HG03039 (cell line): ENCODE results near the gene SSH3.

Source experiments
- ATAC-seq: cut with Tn5 transposase; IDR thresholded peaks from one replicate; pipeline ENCODE4 v1.9.1; 2021; ENCODE audit warnings: mild to moderate bottlenecking, moderate library complexity; ENCODE audit not compliant: unreplicated experiment

The SSH3 gene

DNA sequence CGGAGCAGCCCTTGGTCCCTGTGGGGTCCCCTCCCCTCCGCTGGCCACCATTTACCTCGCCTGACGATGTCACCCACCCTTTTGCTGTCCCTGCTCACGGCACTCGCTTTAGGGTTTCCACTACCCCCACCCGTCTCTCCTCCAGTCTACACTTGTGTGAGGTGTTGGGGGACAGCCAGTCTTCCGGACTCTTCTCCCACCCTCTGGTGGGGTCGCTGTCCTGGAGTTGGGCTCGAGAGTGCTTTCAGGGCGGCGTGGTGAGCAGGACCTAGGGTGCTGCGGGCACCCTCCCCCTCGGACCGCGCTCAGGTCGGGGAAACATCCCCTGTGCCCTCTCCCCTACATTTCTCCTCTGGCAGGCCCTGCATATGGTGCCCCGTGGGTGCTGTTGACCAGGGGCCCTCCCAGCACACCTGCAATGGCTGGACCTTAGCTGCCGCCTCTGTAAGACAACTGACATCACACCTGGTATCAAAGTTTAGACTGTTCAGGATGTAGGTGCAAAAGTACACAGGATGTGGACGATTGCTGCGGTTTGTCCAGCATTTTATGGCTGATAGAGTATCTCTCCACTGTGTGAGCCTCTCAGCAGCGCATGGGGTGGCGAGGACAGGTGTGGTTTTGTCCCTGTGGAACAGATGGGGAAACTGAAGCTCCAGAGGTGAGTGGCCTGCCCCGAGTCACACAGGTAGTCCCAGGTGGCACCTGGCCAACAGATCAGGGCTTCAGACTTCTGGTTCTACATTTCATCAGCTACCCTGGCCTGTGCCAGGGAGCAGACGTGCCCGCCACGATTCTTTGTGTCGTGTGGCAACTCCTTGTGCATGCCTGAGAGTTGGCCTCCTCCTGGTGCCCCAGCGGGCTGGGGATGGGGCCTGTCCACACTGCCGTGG lies 35.9 kb upstream of the SSH3 start:
- ATAC-seq: no peak

DNA sequence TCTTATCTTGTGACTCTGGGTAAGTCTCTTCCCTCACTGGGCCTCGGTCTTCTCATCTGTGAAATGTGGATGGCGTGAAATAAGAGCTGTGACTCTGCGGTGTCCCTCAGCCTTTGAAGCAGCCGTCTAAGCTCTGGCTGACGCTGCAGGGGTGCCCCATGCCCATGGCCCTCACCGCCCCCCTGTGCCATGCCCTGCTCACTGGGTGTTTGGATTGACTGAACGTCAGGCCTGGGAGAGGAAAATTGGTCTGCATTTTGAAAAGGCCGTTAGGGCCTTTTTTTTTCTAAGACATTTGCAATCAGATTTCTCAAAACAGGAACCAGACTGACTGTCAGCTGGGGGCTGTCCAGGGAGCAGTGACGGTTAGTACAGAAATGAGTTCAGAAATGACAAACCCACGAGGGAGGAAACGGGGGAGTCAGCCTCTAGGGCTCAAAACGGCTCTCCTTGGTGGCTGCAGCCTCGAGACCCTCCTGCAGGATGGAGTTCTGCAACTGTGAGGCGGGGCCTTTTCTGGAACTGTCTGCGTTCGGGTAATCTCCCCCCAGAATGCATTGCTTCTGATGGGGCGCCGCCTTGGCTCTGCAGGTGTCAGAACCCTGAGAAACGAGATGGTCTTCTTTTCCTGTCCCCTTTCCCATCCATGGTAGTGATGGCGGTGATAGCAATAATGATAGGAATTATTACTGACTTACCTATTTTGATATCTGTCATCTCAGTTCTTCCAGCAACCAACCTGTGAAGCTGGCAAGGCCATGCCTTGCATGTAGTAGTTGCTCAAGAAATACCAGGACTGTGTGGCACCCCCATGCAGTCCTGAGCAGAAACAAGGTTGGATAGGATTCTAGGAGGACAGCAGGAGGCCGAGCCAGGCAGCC lies 35.0 kb upstream of the SSH3 start:
- no peak for ATAC-seq

DNA sequence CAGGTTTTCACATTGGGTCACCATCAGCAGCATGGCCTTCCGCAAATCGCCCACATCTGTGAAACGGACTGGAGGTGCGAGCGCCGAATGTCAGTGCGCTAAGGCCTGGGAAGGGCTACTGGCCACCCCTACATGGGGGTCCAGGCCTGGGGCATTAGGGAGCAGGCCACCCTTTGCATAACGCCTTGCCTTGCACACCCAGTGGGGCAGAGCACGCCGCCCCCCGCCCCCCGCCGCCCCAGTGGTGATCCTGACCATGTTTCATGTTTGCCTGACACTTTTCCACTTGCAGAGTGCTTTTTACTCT lies 34.4 kb upstream of the SSH3 start:
- ATAC-seq: no peak

DNA sequence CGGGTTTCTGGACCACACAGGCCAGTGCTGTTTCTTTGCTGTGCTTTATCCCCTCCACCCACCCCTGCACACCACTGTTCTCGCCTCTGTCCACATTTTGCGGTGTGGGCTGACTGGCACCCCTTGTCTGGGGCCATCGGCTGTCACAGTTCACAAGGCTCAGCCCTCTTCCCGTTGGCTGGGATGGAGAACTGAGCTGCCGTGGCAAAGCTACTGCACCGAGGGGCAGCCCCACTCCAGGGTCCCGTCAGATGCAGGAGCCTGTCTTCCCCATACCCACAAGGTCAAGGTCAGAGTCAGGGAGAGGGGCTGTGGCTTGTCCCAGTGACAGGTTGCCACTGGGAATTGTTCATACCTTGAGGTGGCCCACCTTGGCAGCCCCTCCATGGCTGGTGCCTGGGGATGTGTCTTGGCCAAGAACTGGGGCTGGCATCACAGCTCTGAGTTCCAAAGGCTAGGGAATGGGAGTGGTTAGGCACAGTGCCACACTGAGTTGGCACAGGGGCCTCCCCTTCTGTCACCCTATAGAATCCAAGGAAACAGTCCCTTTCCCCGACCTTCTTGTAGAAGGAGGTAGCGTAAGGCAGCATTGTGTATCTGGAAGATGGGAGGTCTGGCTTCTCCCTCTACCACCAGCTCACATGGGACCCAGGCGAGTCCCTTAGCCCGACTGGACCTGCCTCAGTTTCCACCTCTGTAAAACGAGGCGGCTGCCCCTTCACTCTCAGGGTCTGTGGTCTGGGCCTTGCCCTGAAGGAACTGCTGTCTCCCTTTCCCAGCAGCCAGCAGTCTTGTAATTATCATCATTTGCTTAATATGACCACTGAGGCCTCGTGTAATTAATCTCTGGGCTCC lies 33.7 kb upstream of the SSH3 start:
- ATAC-seq: no peak

DNA sequence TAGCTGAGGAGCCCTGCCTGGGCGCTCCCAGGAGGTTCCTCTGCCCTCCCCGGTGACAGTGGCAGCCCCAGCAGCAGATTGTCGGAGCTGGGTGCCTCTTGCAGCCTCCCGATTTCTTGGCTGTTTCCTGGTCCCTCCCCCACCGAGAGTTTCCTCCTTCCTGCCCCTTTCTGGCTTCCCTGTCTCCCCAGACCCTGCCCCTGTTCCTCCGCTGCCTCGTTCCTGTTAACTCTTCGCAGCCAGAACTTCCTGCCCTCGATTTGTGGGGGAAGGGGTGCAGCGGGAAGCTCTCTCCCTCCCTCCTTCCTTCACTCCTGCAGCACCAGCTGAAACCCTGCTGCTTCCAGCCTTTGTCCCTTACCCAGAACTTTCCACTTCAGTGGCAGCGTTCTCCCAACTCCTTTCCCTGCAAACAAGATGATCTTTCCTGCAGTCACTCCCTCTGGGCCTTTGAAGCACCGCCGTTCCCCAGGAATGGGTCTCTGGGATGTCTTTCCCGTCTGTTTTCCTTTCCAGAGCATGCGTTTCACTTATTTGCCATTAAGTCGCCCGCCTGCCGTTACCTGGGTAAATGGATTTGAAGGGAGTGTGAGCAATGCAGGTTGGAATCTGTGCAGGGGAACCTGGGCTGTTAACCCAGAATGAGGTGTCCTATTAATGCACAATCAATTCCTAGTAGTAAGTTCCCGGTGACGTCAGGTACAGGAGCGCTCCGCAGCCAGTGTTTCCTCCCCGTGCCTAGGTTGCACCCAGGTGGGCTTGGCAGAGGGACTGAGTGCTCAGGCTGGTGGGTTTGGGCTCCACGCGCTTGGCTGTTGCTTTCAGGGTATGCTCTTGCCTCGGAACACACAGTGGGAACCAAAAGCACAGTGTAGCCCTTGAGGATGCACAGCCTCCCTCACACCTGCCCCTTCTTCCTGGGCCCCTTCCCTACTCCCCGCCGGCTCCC lies 32.8 kb upstream of the SSH3 start:
- ATAC-seq: no peak

DNA sequence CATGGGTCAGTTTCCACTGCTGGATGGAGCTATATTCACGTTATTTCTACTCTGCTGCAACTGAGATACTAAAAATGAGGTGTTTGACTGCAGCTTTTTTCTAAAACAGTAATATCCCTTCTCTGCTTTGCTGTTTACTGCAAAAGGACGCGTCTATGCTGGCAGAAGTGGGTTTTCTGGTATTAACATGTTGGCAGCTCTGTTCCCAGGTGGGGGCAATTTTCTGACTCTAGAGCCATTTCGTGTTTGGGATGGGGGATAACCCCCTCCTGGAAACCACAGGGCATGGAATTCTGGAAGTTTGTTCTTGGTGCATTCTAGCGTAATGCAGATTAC lies 32.2 kb upstream of the SSH3 start:
- no peak for ATAC-seq

DNA sequence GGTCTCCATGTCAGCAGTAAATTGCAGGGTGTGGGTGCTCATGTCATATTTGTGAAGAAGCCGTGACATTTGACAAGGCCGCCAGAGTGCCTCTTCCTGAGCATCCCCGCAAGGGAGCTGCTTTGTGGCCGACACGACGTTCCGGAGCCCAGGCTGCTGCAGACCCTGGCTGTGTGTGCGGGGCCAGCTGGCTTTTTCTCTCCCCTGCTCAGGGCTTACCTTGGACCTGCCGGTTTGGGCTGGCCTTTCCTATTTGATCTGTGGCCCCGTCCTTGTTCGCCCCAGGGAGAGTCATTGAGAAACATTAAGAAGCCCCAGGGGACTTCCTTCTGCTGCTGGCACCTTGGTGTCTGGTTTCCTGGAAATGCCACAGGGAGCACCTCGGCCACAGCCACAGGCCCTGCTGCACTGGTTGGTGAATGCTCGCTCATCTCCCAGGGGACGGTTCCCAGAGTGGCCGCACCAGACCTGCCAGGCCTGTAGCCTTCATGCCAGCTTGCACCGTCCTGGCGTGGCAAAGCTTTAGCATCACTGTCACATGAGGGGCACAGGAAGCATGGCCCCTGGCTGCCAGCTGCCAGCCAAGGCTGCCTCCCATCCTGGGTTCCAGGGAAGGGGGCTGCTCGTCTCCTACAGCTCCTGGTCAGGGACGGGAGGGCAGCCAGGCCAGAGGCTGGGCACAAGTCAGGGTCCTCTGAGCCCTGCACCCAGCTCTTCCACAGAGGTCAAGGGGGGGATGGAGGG lies 31.6 kb upstream of the SSH3 start:
- ATAC-seq: no peak

DNA sequence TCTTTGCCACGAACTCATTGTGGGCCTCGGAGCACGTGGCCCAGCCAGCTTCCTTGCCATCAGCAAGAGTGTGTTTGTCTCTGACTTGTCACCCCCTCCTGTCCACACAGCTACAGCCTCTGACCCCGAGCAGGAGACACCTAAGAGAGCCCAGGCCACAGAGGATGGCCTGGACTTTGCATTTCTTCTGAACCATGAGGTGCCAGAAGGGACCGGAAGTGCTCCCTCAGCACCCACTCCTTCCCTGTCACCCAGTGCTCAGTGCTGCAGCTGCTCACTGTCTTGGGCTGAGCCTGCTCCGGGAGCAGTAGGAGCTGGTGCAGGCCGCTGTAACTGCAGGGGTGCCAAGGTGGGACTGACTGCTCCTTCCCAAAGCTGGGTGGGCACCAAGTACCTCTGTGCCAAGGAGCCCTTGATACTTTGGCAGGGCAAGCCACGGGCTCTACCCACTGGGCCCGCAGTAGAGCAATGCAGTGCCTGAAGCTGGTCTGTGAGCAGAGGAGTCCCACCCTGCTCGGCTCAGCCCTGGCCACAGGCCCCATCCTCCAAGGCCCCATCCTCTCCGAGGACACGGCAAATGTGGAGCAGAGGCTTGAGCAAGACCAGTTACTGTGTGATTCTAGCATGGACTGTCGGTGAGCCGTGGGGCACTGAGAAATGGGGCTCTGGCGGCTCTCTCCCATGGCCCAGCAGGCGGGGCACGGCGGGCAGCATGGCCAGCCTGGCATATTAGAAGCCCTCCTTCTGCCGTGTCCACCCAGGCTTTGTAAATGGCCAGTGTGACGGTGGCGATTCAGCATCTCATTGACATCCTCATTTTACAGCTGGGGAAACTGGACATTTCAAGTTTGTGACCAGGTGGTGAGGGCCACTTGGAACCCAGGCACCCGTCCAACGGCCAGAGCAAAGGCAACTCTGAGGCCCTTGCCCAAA lies 30.7 kb upstream of the SSH3 start:
- ATAC-seq: no peak

DNA sequence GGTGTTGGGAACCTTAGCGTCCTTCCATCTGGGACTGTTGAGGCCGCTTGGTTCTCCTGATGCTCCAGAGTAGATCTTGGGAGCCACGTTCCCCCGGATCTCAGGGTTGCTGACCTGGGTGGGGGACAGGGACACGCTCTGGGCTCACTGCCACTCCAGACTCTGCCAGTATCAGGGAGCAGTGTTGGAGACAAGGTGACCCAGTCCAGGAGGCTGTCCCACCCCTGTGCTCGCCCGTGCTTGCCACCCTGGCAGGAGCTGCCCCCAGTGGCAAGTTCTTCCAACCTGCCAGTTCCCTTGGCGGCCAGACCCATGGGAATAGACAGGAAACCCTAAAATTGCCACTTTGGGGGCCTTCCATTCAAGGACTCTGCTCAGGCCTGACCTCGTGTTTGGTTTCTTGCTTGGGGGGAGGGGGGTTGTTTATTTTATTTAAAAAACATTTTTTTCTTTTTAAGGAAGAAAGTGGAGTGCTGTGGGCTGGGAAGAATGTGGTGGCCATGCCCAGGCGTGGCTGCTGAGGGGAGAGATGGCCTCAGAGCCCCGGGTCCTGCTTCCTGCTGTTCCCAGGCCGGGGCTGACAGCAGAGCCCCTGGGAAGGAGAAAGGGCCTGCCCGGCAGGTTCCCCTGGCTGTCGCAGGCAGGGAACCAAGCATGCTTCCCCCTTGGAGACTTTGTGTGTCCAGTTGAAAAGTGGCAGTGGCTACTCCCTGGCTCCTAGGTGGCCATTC lies 29.9 kb upstream of the SSH3 start:
- no peak for ATAC-seq

DNA sequence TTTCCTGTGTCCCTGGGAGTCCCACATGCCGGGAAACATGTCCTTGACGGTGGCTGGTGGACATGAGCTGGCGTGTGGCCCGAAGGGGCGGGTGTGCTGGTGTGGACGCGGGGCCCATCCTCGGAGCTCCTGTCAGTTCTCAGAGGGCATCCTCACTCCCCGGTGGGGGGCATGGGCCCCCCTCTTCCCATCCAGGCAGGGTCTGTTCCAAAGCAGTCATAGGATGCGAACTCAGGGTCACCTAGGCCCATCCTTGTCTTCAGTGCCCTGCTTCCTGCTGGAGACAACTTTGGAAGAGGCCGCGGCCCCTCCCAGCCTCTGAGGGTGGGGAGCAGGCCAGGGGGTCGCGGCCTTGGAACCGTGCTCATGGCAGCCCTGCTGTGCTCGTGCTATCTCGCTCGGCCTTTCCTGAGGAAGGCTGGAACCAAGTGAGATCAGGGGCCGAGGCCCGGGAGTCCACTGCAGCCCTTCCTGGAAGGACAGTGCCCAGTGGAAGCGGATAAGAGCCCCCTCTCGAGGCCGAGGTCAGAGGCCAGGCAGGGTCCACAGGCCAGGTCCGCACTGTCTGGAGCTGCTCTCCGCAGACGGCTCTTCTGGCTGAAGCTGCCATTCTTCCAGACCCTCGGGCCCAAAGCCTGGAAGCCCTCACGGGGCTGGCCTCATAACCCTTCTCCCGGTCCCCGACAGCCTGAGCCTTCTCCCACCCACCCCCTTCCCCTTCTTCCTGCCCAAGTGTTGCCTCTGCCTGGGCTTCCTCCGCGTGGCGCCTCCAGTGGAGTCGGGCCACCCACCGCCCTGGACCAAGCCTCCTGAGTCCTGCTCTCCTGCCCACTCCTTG lies 28.3 kb upstream of the SSH3 start:
- ATAC-seq: no peak

DNA sequence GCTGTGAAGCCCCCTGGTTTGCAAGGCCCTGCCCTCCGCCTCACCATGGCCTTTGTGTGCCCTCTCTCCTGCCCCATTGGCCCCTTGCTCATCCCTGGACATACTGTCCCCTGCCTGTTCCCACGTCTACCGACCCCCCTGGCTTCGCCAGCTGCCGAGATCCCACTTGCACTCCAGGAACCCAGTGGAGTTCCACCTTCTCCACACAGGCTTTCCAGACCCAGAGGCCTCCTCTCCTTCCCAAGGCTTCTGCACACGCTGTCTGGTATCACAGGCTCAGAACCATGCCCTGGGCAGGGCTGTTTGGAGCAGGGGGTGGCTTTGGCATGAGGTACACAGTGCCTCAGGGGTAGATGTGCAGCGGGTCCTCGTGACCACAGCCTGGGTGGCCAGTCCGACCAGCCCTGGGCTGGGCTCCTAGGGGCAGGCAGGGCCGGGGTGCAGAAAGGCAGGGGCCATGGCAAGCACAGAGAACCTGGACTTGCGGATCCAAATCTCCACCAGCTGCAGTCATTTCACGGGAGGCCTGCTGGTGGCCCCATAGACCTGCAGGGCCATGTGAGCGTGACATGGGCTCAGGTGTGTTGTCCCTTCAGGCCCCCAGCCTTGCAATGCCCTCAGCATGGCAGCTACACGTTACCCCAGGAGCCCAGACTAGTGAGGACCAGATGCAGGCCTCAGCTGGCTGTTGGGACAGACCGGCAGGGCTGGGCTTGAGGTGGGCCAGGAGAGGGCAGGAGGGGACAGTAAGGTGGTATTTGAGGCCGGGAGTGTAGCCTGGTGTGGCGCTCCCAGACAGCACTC lies 27.5 kb upstream of the SSH3 start:
- ATAC-seq: no peak

DNA sequence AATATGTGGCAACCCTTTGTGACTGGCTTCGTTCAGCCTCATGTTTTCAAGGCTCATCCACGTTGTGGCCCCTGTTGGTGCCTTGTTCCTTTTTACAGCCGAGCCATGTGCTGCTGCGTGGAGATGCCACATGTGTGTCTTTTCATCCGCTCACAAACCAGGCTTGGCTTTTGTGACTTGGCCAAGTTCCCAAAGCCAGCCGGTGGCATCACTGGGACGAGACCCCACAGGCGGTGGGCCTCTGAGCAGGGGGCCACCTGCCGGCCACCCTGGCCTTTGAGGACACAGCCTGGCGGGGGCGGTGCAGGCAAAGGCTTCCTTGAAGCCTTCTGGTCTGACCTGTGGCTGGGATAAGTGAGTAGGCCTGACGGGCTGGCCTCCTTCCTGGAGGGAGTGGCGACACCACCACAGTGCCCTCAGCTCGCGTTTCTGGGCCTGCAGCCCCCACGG lies 26.5 kb upstream of the SSH3 start:
- no peak for ATAC-seq

DNA sequence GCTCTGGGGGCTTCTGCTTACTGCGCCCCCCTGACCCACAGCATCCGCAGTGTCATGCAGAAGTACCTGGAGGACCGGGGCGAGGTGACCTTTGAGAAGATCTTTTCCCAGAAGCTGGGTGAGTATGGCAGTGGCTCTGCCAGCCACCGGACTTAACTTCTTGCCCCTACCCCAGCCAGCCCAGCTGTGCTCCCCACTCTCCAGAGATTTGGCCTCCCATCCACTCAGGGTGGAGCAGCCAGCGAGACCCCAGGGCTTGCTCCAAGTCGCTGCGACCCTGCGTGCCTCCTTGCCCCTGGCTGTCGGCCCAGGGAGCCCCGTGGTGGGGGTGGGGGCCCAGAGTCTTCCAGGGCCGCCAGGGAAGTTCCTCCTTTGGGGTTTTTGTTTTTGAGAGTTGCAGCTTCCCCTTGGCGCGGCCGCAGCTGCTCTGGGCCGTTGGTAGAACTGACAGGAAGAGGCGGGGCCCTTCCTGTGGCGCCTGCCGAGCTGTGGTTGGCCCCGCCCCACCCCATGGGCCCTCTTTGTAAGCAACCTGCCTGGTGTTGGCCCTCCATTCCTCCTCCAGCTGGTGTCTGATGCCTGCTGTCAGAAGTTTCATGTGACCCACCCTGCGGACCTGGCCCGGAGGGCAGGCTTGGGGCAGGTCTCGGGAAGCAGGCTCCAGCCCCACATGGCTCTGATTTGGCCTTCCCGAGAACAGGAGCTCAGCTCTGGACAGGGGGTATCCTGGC lies 25.9 kb upstream of the SSH3 start:
- ATAC-seq: peak; percentile 66

DNA sequence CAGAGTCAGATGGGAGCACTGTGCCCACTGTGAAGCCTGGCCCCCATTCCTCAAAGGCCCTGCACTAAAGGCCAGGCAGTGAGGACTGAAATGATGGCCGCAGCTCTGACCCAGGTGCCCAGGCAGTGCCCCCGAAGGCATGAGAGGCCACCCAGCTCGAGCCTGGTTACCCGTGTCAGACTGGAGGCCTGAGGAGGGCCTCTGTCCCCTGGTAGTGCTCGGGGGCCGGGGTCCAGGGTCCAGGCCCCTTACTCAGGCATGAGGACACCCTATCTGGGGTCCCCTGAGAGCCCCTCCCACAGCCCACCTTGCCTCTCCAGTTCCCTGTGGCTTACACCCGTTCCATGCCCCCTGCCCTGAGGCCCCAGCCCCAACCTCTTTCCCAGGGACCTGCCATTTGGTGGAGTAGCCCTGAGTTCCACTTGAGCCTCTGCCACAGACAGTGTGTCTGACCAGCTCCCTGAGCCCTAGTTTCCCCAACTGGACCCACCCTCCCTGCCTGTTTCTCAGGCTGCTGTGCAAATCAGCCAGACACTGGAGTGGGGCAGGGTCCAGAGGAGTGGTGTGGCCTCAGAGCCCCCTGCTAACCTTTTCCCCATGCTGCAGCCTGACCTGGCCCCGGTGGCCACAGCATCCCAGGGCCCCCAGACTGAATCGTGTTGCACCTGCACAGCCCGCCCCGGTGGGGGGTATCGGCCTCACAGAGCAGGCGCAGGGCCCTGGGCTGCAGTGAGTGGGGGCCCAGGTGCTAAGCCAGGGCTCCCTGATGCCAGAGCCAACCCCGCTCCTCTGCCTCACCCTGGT lies 25.0 kb upstream of the SSH3 start:
- no peak for ATAC-seq
